ENCODE results near the gene TKTL2. TPM values are rescaled to one million over a fixed set of nuclear protein-coding genes. Genes with fewer than 3 reads are reported as not detected.

TKTL2 gene
- total RNA-seq, 1 experiment from 2014 or later: not detected

DNA sequence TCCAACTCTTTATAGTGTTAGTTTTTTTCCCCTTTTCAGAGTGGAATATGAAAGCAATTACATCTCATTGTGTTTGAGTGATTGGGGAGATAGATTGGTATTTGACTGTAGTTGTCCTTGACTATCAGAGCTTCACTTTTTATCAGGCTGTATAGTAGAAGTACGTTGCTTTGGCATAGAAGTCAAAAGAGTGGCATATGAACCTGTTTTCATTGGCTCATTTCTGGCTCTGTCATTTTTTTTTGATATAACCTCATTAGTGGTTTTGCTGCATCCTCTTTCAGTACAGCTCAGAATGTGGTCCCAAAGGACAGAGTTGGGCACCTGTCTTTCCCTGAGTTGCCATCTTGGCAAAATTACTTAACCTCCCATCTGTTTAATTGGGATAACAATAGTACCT is 22.3 kb upstream of the TKTL2 start:
- H3K27ac ChIP-seq (ENCODE audit: low read length): peak overlapping the region; percentile 95
- no peak for ATAC-seq
- BruUV-seq (replicated peaks): no TSS peak

DNA sequence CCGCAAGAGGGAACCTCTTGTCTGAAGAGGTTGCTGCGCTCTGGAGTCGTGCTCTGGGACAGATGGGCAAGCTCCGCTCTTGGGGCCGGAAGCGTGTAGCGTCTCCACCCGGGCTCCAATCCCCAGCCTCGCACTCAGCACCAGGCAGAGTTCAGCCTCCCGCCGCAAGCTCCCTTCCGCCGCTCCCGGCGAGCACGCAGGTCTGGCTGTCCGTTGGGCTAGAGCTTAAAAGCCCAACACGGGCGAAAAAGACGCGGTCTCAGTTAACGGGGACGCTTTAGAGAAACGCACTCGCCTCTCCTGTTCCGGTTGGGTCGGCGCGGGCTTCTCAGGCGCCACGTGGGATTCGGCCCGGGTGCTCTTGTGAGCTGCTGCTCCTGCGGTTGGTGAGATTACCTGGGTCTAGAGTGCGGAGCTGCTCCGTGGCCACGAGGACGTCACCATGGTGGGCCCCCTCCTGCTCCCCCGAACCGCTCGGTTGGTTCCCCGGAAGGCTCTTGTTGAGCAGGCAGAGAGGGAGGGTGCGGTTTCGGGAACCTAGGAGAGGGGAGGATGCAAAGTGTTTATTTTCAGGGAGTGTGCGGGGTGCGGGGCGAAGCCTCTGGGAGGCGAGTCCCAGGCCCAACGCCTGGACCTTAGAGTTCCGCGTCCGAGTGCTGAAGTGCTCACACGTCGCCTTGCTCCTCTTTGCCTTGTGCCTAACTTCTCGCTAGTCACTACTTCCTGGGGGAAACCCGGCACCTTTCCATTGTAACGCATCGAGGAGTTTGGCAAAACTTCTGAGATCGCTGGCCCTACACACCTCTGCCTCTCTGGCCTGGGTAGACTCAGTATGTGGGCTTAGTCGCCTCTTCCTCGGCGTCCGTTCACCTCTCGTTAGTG is 21.0 kb upstream of the TKTL2 start, which contains the start of gene TMA16:
TMA16 (plus strand) TSS at position 331 of the 882 bp plus-strand sequence; CDS start at position 443, 112 bp downstream.
- DNase-seq (ENCODE audit: low read depth, low spot score) (peak; percentile 77), ATAC-seq (peak; percentile 96)
- peak within 1 kb of the TSS; percentile 95 for H3K27ac ChIP-seq (ENCODE audit: low read length)
- in situ Hi-C loops (cut with HindIII; ENCODE audit: low pct_unique_long_range_greater_than_20kb, low sequenced_read_pairs) (no loop called here), intact Hi-C loops (cut with micrococcal nuclease; ENCODE audit: unreplicated experiment) (no loop called here)
- H3K36me3 ChIP-seq (ENCODE audit: control insufficient read depth, insufficient read depth, low read length): peaks cover 6% of the 10 kb centered on the region; the same call in 1 of the 2 replicates
- TSS peak; percentile 83 for BruUV-seq (replicated peaks)
- no peaks in the 10 kb centered on the region for H3K9me3 ChIP-seq (ENCODE audit: control insufficient read depth, insufficient read depth, low read depth, low read length)
- CTCF ChIA-PET: interaction anchor here (0.6 to 1.2 kb wide), 3 partner anchors 52 to 162 kb away, joined by 3 to 9 read pairs (median 3); partner anchors contain the start of gene NPY1R
- H3K4me3 ChIP-seq (ENCODE audit: low read depth in 2 of 2, low read length in 2 of 2): peak within 1 kb of the TSS; percentile 82 to 83
- peaks cover 4% of the 10 kb centered on the region; the same call in 1 of the 2 replicates for H3K4me1 ChIP-seq (ENCODE audit: control insufficient read depth, insufficient read depth, low read length)
- no peak for TF ChIP-seq CTCF (IDR thresholded peaks at IDR 0.05)
- TF ChIP-seq SIN3A (IDR thresholded peaks at IDR 0.05; ENCODE audit: borderline replicate concordance, insufficient read depth, low read depth, low read length): 0 out of 2 replicates have a peak, but pooled peaks have one; percentile 38
- peak; percentile 89 for TF ChIP-seq POLR2AphosphoS5 (IDR thresholded peaks at IDR 0.05; ENCODE audit: low read depth, low read length)
- no peak for TF ChIP-seq REST (IDR thresholded peaks at IDR 0.05; ENCODE audit: insufficient read depth in 1 of 2, low read depth in 2 of 2, low read length in 1 of 2)
- TF ChIP-seq TCF7L2 (IDR thresholded peaks at IDR 0.05; ENCODE audit: low read depth, low read length): 0 out of 2 replicates have a peak, but pooled peaks have one; percentile 17
- no peaks in the 10 kb centered on the region for H3K27me3 ChIP-seq (ENCODE audit: control insufficient read depth, insufficient read depth, low read length)
- POLR2A ChIA-PET: interaction anchor here (0.6 to 0.9 kb wide), 2 partner anchors 11 to 1273 kb away, joined by 4 read pairs; no protein-coding TSS in a partner anchor

More for the DNA sequence above, 22.3 kb upstream of the TKTL2 start:
- Histone ChIP-seq H3K4me1 (ENCODE audit: control insufficient read depth, insufficient read depth, low read length) (peaks cover 4% of the 10 kb centered on the region; the same call in 1 of the 2 replicates), H3K4me3 (ENCODE audit: low read depth in 2 of 2, low read length in 2 of 2) (peak overlapping the region; percentile 82 to 83), H3K36me3 (ENCODE audit: control insufficient read depth, insufficient read depth, low read length) (peaks cover 6% of the 10 kb centered on the region; the same call in 1 of the 2 replicates), H3K9me3 (ENCODE audit: control insufficient read depth, insufficient read depth, low read depth, low read length) (no peaks in the 10 kb centered on the region), H3K27me3 (ENCODE audit: control insufficient read depth, insufficient read depth, low read length) (no peaks in the 10 kb centered on the region)
- DNase-seq (ENCODE audit: low read depth, low spot score): no peak
- no peak for TF ChIP-seq REST (IDR thresholded peaks at IDR 0.05; ENCODE audit: insufficient read depth in 1 of 2, low read depth in 2 of 2, low read length in 1 of 2)
- ChIA-PET CTCF (no interaction called here), POLR2A (no interaction called here)
- in situ Hi-C loops (cut with HindIII; ENCODE audit: low pct_unique_long_range_greater_than_20kb, low sequenced_read_pairs) (no loop called here), intact Hi-C loops (cut with micrococcal nuclease; ENCODE audit: unreplicated experiment) (no loop called here)

All from Panc1 (cell line).